ENCODE results near the gene NXPH1.

- no peak for TF ChIP-seq CTCF (IDR thresholded peaks at IDR 0.05)
- TF ChIP-seq EP300 (IDR thresholded peaks at IDR 0.05) = no peak
Measured at GRCh38 chr7:8516976-8517375, 83.6 kb downstream of the NXPH1 start.
